HCT116 (cell line): ENCODE data around the gene TBC1D23. TPM values are rescaled to one million over a fixed set of nuclear protein-coding genes. Genes with fewer than 3 reads are reported as not detected.

Experiments used
- ATAC-seq: fragments of 200-7000 bp; cut with Tn5 transposase; 2 replicates; pipeline ENCODE4 v1.9.1; 2020; ENCODE audit warnings: mild to moderate bottlenecking, moderate library complexity
- BruUV-seq: library from RNA; stranded (reverse); fragments of 400-500 nt; replicated peaks from 2 replicates; lab custom pipeline; 2021; lab: Mats Ljungman, UMichigan
- CTCF ChIA-PET: fragments of 300-600 bp; sonication (Branson Sonifier 250); formaldehyde crosslinking; loops from one replicate; lab custom pipeline; 2021; ENCODE audit warnings: antibody characterized with exemption; lab: Charles Lee
- POLR2A ChIA-PET: fragments of 300-600, 350-600 bp; sonication (Branson Sonifier 250); formaldehyde crosslinking; loops from one replicate; lab custom pipeline; 2021; ENCODE audit warnings: antibody characterized with exemption; lab: Charles Lee
- RAD21 ChIA-PET, 2 experiments: fragments of 300-600 bp; sonication (Branson Sonifier 250); formaldehyde crosslinking; loops; one replicate each; lab custom pipeline; 2023; ENCODE audit warnings: low total read pairs in 2 of 2; ENCODE audit not compliant: uncharacterized antibody in 2 of 2, unreplicated experiment in 2 of 2, low non-redundant PET in 1 of 2; lab: Charles Lee
- DNase-seq: peaks from one replicate; pipeline ENCODE4 v3.0.0-alpha.2; 2010; ENCODE audit warnings: low read depth, low spot score
- H2AFZ ChIP-seq: fragments of 200-600 bp; shearing (Covaris generic), sonication (generic); 2 replicates; pipeline ENCODE4 v1.6.1; 2017; ENCODE audit warnings: low read depth, mixed run types, mixed read lengths, antibody characterized with exemption, low read length; ENCODE audit not compliant: poor library complexity, severe bottlenecking
- H3K27ac ChIP-seq: 2 replicates; pipeline ENCODE4 v1.5.1; 2012; ENCODE audit warnings: low read depth, low read length
- H3K27me3 ChIP-seq: fragments of 200-600 bp; sonication (generic); 2 replicates; pipeline ENCODE4 v1.6.1; 2016; ENCODE audit warnings: mixed run types, low read length, mixed read lengths; ENCODE audit not compliant: insufficient read depth
- H3K36me3 ChIP-seq, 2 experiments: fragments of 200-500 bp in 1 of 2; fragments of 200-600 bp in 1 of 2; sonication (Bioruptor generic) in 1 of 2; sonication (generic) in 1 of 2; 2 replicates each; pipeline versions ENCODE4 v1.5.1 to v1.6.1; 2014 to 2016; ENCODE audit warnings: low read length in 2 of 2, inconsistent platforms in 1 of 2, mixed read lengths in 1 of 2, mixed run types in 1 of 2; ENCODE audit not compliant: insufficient read depth in 2 of 2, control insufficient read depth in 1 of 2
- H3K4me1 ChIP-seq, 2 experiments: fragments of 200-600 bp in 1 of 2; sonication (generic) in 1 of 2; 2 replicates each; pipeline versions ENCODE4 v1.5.1 to v1.6.1; 2012 to 2017; ENCODE audit warnings: low read length in 2 of 2, inconsistent platforms in 1 of 2, mild to moderate bottlenecking in 1 of 2, mixed read lengths in 1 of 2, mixed run types in 1 of 2, moderate library complexity in 1 of 2; ENCODE audit not compliant: insufficient read depth in 2 of 2, control insufficient read depth in 1 of 2
- H3K4me2 ChIP-seq: fragments of 200-600 bp; sonication (generic); 2 replicates; pipeline ENCODE4 v1.6.1; 2017; ENCODE audit warnings: mixed run types, low read length, mixed read lengths
- H3K4me3 ChIP-seq, 2 experiments: fragments of 200-600 bp in 1 of 2; sonication (generic) in 1 of 2; replicated peaks in 1 of 2; 2 replicates each; pipeline ENCODE4 v1.5.1; 2011 to 2016; ENCODE audit warnings: low read length in 2 of 2, control low read depth in 1 of 2, low read depth in 1 of 2, mild to moderate bottlenecking in 1 of 2, mixed read lengths in 1 of 2, mixed run types in 1 of 2
- H3K79me2 ChIP-seq: fragments of 200-600 bp; sonication (generic); 2 replicates; pipeline ENCODE4 v1.6.1; 2017; ENCODE audit warnings: mild to moderate bottlenecking, mixed run types, low read length, moderate library complexity, mixed read lengths; ENCODE audit not compliant: insufficient read depth
- H3K9ac ChIP-seq: fragments of 200-600 bp; sonication (generic); 2 replicates; pipeline ENCODE4 v1.6.1; 2016; ENCODE audit warnings: low read length, mixed read lengths
- H3K9me2 ChIP-seq: fragments of 200-600 bp; sonication (generic), shearing (Covaris generic); 2 replicates; pipeline ENCODE4 v1.6.1; 2017; ENCODE audit warnings: mixed run types, mild to moderate bottlenecking, moderate library complexity; ENCODE audit not compliant: insufficient read depth
- H3K9me3 ChIP-seq, 2 experiments: fragments of 200-500 bp in 1 of 2; fragments of 200-600 bp in 1 of 2; sonication (Bioruptor generic) in 1 of 2; sonication (generic) in 1 of 2; 2 replicates each; pipeline ENCODE4 v1.6.1; 2014 to 2017; ENCODE audit warnings: low read length in 2 of 2, mixed read lengths in 2 of 2, inconsistent platforms in 1 of 2, low read depth in 1 of 2, mild to moderate bottlenecking in 1 of 2, mixed run types in 1 of 2, moderate library complexity in 1 of 2; ENCODE audit not compliant: control insufficient read depth in 1 of 2, insufficient read depth in 1 of 2
- H4K20me1 ChIP-seq: fragments of 200-600 bp; sonication (generic), shearing (Covaris generic); 2 replicates; pipeline ENCODE4 v1.6.1; 2017; ENCODE audit warnings: mixed run types, mild to moderate bottlenecking, moderate library complexity; ENCODE audit not compliant: insufficient read depth
- CEBPB ChIP-seq: IDR thresholded peaks from 2 replicates; pipeline ENCODE4 v1.6.1; 2012; ENCODE audit warnings: low read depth
- ELF1 ChIP-seq: IDR thresholded peaks from 2 replicates; pipeline ENCODE4 v1.6.1; 2012; ENCODE audit warnings: low read depth, borderline replicate concordance
- EZH2phosphoT487 ChIP-seq: fragments of 200-600 bp; IDR thresholded peaks from 2 replicates; pipeline ENCODE4 v1.6.1; 2018; ENCODE audit warnings: antibody characterized with exemption, borderline replicate concordance
- JUND ChIP-seq: IDR thresholded peaks from 2 replicates; pipeline ENCODE4 v1.6.1; 2012
- POLR2A ChIP-seq: IDR thresholded peaks from 2 replicates; pipeline ENCODE4 v1.7.0; 2011; ENCODE audit warnings: borderline replicate concordance; ENCODE audit not compliant: insufficient read depth, insufficient read length; ENCODE audit errors: extremely low read depth
- RAD21 ChIP-seq: IDR thresholded peaks from 2 replicates; pipeline ENCODE4 v1.6.1; 2012; ENCODE audit warnings: low read depth, mild to moderate bottlenecking
- SIN3A ChIP-seq: IDR thresholded peaks from 2 replicates; pipeline ENCODE4 v1.6.1; 2012; ENCODE audit warnings: low read depth
- SP1 ChIP-seq: IDR thresholded peaks from 2 replicates; pipeline ENCODE4 v1.6.1; 2012; ENCODE audit warnings: low read depth
- TCF7L2 ChIP-seq: IDR thresholded peaks from 2 replicates; pipeline ENCODE4 v1.7.0; 2011; ENCODE audit warnings: borderline replicate concordance, inconsistent platforms; ENCODE audit not compliant: insufficient read depth, insufficient read length; ENCODE audit errors: extremely low read depth
- YY1 ChIP-seq: IDR thresholded peaks from 2 replicates; pipeline ENCODE4 v1.6.1; 2011; ENCODE audit warnings: low read length, low read depth, moderate library complexity, mild to moderate bottlenecking; ENCODE audit not compliant: insufficient replicate concordance; ENCODE audit errors: extremely low read depth
- ZFX ChIP-seq: fragments of 450-650 bp; IDR thresholded peaks from 2 replicates; pipeline ENCODE4 v1.6.1; 2017
- intact Hi-C: fragments of 100-400 bp; cut with micrococcal nuclease; formaldehyde crosslinking; loops from 2 replicates; pipeline ENCODE4 v1.10.0; 2022
- total RNA-seq: library from RNA; stranded (reverse); gene quantifications from one replicate; pipeline ENCODE4 v1.2.1, GENCODE V29; 2021; ENCODE audit not compliant: unreplicated experiment
- TF ChIP-seq, protein P1 (sequence below): IDR thresholded peaks from 2 replicates; pipeline ENCODE4 v1.6.1; 2012
- TF ChIP-seq, protein P2 (sequence below): IDR thresholded peaks from 2 replicates; pipeline ENCODE4 v1.6.1; 2012

TBC1D23 gene
- total RNA-seq, 1 experiment from 2014 or later = 21.9 TPM

DNA sequence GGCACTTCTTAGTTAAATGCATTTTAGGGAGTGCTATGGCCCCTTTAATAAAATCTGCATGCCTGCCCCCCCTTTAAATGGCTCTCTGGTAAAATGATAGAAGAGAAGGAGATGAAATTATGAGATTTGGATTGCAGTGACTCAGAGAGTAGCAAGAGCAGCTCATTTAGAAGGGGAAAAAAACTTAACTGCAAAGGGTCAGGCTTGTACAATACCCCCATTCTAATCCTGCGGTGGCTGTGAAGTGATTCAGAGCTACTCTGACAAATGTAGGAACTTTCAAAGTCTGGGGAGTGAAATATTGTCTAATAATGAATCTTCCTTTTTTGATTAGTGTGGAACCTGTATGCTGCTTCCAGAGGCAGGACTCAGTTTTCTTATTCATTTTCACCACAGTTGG lies 44.1 kb upstream of the TBC1D23 start (continued):
- TF ChIP-seq YY1 (no peak), POLR2A (no peak), ZFX (no peak), TCF7L2 (no peak), SIN3A (no peak), EZH2phosphoT487 (no peak), RAD21 (no peak)
- TF ChIP-seq, protein P1, sequence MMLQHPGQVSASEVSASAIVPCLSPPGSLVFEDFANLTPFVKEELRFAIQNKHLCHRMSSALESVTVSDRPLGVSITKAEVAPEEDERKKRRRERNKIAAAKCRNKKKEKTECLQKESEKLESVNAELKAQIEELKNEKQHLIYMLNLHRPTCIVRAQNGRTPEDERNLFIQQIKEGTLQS = no peak

- Histone ChIP-seq H3K9ac (no peak overlapping the region), H4K20me1 (no peaks in the 10 kb centered on the region), H3K4me1 (no peaks in the 10 kb centered on the region), H3K27me3 (no peaks in the 10 kb centered on the region), H2AFZ (no peak overlapping the region), H3K4me2 (no peak overlapping the region), H3K9me2 (no peaks in the 10 kb centered on the region), H3K4me3 (no peak overlapping the region), H3K36me3 (no peaks in the 10 kb centered on the region), H3K27ac (no peak overlapping the region), H3K9me3 (no peaks in the 10 kb centered on the region), H3K79me2 (no peaks in the 10 kb centered on the region)
- intact Hi-C loops = no loop called here
- ATAC-seq (no peak), DNase-seq (no peak)
- RAD21 ChIA-PET = no interaction called here
- POLR2A ChIA-PET = no interaction called here
- TF ChIP-seq CEBPB = no peak
- TF ChIP-seq ELF1 = no peak
- no peak for TF ChIP-seq YY1
- TF ChIP-seq SIN3A = no peak
- no peak for TF ChIP-seq TCF7L2
- TF ChIP-seq JUND = no peak
- TF ChIP-seq POLR2A = no peak
- TF ChIP-seq, protein P1 = no peak
- TF ChIP-seq ZFX = no peak
- TF ChIP-seq, protein P2, sequence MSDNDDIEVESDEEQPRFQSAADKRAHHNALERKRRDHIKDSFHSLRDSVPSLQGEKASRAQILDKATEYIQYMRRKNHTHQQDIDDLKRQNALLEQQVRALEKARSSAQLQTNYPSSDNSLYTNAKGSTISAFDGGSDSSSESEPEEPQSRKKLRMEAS = no peak
- TF ChIP-seq SP1 = no peak
- TF ChIP-seq RAD21 = no peak
- no TSS peak for BruUV-seq
- CTCF ChIA-PET = no interaction called here
These were observed 39.6 kb upstream of the TBC1D23 start for GRCh38 chr3:100221159-100221558.
